Pulmonary artery endothelial cell (primary cell): ENCODE data around the gene RHBDD1. TPM values are rescaled to one million over a fixed set of nuclear protein-coding genes. Genes with fewer than 3 reads are reported as not detected.

Experiments
- DNase-seq: peaks from one replicate; pipeline ENCODE4 v3.0.0-alpha.2; 2011; ENCODE audit warnings: low read depth, low spot score
- total RNA-seq: library from RNA; depleted of rRNA; stranded (reverse); fragments of >200 nt; gene quantifications from 2 replicates; pipeline ENCODE4 v1.2.3, GENCODE V29; 2014

RHBDD1 gene
- total RNA-seq, 1 donor from 2014 or later: 16.2 TPM

DNA sequence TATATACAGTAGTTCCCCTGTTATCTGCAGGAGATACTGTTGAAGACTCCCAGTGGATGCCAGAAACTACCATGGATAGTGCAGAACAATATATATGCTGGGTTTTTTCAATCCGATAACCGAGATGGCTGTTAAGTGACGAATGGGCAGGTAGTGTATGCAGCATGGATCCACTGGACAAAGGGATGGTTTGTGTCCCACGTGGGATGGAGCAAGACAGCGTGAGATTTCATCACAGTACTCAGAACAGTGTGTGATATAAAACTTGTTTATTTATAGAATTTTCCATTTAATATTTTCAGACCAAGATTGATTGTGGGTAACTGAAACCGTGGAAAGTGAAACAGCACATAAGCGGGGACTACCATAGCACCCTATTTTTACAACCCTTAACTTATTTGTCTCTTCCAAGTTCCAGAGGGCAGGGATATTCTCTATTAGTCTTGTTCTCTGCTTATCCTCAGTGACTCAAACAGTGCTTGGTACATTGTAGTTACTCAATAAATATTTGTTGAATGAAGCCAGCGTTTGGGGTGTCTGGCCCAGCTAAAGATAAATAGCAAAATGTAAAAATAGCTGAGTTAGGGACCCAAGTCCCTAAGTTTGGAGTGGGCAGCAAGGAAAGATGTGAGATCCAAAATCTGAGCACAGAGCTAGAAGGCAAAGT lies 50.0 kb downstream of the RHBDD1 start:
- DNase-seq: no peak

GRCh38 chr2:226887940-226888339 lies 52.1 kb downstream of the RHBDD1 start:
- no peak for DNase-seq

- DNase-seq: no peak
Observed at GRCh38 chr2:226888378-226888965, 52.6 kb downstream of the RHBDD1 start.

DNA sequence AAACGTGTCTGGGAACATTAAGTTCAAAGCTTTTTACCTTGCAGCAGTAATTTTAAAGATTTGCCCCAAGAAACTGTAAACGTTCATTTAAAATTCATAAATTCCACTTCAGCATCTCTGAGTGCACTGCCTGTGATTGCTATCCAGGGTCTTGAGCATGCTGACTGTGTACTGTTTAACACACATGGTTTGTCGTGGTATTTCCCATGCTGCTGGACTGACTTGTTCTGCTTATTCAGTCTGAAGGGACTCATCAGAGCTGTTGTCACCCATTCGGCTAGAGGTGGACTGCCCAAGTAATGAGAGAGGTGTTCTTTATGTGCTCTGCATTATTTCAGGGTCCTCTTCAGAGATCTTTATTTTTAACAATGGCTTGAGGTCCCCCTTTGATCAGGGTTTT lies 53.1 kb downstream of the RHBDD1 start:
- no peak for DNase-seq

DNA sequence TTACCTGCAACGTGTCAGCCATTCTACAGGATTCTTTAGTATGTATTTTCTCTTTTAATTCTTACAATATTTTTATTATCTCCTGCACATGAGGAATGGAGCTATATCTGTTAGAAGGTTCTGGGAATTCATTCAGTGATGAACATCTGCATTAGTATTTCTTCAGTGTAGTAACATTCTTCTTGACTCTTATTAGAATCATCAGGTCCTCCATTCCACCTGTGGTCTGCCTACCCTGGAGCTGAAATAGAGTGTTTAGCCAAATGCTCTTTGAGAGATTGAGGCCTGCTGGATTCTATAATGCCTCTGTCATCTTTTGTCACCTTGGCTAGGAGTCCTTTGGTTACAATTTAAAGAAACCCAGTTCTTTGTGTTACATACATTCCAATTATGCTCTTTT lies 54.4 kb downstream of the RHBDD1 start:
- DNase-seq: no peak

- DNase-seq: no peak
Observed at GRCh38 chr2:226891780-226892590, 56.1 kb downstream of the RHBDD1 start.

DNA sequence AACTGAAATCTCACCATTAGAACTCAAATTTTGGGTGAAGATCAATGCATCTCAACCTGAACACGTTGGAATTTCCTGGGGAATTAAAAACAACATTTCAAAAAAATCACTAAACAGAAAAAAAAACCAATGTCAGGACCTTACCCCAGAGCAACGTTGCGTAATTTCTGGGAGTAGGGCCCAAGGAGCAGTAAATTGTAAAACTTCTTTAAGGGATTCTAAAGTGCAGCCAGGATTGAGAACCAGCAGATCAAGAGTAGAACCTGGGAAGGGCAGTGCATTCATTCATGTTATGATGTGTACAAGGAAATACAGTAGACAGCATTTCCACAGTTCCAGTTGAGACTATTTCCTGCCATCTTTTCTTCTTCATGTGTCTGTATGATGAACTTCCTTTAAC lies 56.9 kb downstream of the RHBDD1 start:
- DNase-seq: no peak

DNA sequence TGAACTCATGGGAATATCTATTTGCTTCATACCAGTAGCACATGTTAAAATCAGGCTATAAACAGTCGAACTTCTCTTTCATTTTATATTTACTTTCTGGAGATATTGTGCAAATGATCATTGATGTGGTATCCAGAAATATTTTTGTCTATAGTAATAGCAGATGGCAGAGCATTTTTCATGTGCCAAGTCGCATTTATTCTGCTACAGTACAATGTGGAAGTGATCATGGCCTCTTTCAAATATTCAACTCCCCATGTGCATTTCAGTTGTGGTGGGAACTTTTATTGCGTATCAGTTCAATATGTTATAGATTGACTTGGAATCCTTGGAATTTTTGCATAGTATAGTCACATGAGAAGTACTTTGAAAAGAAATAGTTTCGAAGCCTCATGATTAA lies 57.4 kb downstream of the RHBDD1 start:
- no peak for DNase-seq

- no peak for DNase-seq
Observed at GRCh38 chr2:226894752-226895151, 58.9 kb downstream of the RHBDD1 start.

GRCh38 chr2:226895579-226895978 lies 59.7 kb downstream of the RHBDD1 start:
- no peak for DNase-seq

DNA sequence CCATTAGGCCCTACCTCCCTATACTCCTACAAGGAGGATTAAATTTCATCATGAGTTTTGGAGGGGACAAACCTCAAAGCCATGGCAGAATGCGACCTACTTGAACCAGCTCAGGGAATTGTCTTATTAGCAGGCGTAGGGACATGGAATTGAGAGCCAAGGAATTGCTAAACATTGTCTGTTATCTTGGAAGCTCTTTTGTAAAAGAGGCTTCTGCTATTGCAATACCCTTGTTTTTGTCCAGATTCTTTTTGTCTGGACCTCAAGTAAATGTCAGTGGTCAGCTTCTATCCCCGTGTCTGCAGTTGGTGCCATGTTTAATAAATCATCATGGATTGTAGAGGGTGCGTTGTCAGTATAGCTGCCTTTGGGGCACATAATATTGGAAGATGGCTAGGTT lies 62.3 kb downstream of the RHBDD1 start:
- DNase-seq: no peak

GRCh38 chr2:226898897-226899296 lies 63.0 kb downstream of the RHBDD1 start:
- no peak for DNase-seq

DNA sequence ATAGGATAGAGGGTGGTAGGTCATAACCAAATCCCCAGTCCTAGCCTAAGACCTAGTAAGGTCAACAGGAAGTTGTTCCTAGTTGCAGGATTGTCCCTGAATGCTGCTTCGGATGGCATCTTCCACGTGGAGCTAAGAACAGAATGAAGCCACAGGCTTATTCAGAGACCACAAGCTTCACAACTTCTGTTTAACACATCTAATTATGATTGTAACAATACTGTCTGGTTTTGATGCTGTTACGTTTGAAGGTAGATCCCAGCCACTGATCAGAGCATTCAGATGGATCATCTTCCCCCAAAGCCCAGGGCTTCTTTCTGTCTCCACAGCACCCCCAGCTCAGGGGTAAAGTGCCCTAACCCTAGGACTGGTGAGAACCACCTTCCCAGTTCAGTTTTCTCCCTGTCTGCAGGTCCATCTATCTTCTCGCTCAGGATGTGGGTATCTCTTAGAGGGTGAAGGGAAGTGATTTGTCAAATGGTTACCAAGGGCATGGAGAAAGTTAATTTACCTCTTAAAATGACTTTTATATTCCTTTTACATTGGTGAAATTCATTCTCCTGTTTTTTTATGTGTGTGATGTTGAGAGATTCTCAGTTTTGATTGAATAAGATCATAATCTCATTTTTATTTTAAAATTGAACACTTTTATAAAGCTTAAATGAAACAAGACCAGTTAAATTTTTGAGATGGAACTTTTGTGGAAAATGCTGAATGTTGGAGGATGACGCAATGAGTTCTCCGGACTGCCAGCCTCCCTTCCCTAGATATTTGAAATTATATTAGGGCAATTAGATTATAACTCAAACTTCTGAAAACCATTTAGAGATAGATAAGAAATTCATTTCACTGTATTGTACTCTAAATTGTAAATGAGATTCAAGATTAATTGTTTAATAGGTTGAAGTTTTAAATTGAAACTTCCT lies 66.5 kb downstream of the RHBDD1 start:
- DNase-seq: no peak

GRCh38 chr2:226903179-226903578 lies 67.3 kb downstream of the RHBDD1 start:
- no peak for DNase-seq

DNA sequence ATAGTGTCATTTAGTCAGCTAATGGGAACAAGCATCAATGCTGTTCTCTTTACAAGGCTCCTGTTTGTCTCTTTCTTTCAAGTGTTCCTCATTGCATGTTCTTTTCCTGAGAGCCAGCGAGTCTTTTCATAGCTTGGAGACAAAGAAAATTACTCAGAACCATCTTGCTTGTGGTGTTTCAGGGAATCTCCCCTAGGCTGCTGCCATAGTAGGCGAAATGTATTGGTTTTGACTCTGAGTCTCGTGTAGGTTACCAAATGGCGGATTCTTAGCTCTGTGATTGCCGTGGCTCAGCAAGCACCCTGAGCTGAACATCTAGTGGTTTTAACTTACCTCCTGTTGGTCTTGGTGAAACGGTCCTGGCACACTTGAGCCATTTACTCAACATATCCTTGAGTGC lies 68.7 kb downstream of the RHBDD1 start:
- DNase-seq: no peak

- no peak for DNase-seq
Observed at GRCh38 chr2:226905718-226906117, 69.9 kb downstream of the RHBDD1 start.

- no peak for DNase-seq
Observed at GRCh38 chr2:226906163-226906693, 70.4 kb downstream of the RHBDD1 start.

GRCh38 chr2:226909126-226909525 lies 73.3 kb downstream of the RHBDD1 start:
- DNase-seq: no peak

GRCh38 chr2:226909836-226910235 lies 74.0 kb downstream of the RHBDD1 start:
- no peak for DNase-seq

DNA sequence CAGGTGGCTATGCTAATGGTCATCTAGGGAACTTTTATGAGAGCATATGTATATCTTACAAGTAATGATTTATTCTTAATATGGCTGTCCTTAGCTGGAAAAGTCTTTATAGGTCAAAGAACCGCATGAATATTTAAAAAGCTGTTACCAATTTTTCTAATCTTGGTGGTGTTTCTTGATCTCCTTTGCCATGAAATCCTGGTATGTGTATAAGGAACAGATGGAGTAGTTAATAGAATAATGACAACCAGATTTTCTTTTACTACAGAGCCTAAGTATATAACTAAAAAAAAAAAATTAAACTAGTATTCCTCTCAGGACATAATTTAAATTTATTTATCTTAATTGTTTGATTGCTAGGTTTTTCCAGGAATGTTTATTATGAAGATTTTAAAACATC lies 74.5 kb downstream of the RHBDD1 start:
- DNase-seq: no peak

GRCh38 chr2:226911932-226912331 lies 76.1 kb downstream of the RHBDD1 start:
- DNase-seq: no peak
